T47D (cell line): ENCODE results near the gene RXRB.

Source experiments
- DNase-seq, 2 experiments: peaks; one replicate each; pipeline versions ENCODE4 v3.0.0 to v3.0.0-alpha.2; 2011 to 2012; ENCODE audit warnings: low read depth in 1 of 2, low spot score in 1 of 2
- JUND ChIP-seq: IDR thresholded peaks from 2 replicates; pipeline ENCODE4 v1.6.1; 2012; ENCODE audit warnings: low read depth
- in situ Hi-C: cut with HindIII; loops from 2 replicates; pipeline ENCODE4 v1.10.0; 2016; ENCODE audit warnings: low sequenced_read_pairs, low pct_unique_long_range_greater_than_20kb

Gene RXRB

DNA sequence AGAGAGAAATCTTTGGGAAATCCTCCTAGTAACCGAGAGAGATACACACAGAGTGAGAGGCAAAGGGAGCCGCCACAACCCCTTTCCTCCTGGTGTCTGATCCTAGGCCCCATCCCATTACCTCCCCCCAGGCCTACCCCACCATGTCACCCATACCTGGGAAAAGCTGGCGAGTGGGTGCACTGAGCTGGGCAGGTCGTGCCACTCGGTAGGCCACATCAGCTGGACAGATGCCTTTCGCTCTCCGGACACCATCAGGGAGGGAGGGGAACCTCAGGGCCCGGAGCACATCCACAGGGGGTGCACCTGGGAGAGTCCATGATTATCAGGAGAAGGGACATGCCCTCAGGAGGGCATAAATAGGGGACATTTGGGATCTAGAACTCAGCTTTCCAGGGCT, 11.3 kb downstream of the RXRB start:
- DNase-seq, result no peak
- in situ Hi-C loops, result no loop called here
- TF ChIP-seq JUND, result no peak

DNA sequence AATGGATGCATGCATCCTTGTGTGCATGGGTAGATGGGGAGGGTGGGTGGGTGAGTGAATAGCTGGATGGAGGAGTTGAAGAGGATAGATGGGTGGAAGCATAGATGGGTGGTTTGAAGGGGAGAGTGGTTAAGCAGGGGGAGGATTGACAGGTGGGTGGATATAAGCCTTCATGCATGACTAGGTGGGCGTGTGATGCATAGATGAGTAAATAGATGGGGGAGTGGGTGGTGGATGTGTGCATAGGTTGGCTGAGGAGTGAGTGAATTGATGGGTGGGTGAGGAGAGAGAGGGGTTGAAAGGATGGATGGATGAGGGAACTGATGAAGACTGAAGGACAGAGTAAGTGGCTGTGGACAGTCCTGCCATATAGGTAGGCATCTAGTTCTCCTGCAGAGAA, 12.7 kb downstream of the RXRB start:
- in situ Hi-C loops, result no loop called here
- no peak for TF ChIP-seq JUND
- no peak for DNase-seq

DNA sequence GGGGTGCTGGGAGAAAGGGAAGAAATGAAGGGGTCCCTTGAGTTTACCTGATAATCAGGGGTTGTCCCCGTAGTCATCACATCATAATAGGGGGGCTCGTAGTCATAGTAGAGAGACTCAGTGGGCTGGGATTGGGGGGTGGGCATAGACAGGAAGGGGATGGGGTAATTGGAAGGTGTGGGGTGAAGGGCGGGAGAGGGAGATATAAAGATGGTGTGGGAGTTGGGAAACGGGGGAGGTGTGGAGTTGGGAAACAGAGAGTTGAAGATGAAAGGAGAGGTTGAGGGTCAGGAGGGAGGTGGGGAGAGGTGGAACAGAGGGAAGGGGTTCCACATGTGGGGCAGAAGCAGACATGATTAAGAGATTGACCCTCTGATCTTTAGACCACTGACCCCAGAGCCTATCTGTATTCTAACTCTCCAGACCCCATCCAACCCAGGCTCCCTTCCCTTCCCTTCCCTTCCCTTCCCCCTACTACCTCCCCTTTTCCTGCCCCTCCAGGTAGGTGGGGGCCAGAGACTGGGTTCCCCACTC, 14.7 kb downstream of the RXRB start:
- no peak for TF ChIP-seq JUND
- DNase-seq, result no peak
- in situ Hi-C loops, result no loop called here

DNA sequence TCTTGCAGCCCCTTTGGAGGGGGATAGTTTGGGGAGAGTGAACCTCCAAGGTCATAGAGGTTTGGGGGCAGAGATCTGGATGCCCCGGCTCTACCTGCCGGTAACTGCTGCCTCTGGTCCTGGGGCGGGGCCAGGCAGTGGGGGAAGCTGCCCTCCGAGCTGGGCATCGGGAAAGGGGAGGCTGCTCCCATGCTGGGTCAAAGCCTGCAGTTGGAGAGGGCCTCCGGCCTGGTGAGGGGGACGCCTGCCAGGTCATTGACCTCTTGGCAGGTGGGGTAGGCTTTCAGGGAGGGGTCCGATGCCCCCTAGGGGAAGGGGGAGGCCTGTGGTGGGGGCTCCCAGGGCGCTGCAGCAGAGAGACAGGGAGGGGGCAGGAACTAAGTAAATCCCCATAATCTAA, 15.3 kb downstream of the RXRB start:
- in situ Hi-C loops, result no loop called here
- TF ChIP-seq JUND, result no peak
- DNase-seq, result no peak

DNA sequence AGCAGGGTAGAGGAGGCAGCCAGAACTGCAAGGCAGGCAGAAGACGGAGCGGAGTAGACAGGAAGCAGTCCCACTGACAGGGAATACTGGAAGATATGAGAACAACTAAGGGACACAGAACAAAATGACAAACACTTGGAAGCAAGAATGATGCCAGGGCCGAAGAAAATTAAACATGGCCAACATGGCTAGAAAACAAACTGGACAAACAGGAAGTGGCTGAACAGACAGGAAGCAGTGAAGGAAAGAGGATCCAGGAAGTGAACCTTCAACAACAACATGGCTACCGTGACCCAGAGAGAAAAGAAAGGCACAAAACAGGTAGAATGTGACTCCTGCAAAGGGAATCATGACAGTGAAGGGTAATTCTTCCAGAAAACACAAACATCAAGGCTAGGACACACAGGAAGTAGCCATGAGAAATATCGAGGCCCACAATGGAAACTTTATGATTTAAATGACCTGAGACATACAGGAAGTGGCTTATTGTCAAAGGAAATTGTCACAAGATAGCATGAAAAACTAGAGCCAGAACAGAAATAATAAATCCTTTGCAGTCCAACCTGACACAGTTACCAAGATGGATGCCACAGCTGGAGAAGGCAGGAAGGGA, 17.3 kb downstream of the RXRB start:
- no peak for DNase-seq

DNA sequence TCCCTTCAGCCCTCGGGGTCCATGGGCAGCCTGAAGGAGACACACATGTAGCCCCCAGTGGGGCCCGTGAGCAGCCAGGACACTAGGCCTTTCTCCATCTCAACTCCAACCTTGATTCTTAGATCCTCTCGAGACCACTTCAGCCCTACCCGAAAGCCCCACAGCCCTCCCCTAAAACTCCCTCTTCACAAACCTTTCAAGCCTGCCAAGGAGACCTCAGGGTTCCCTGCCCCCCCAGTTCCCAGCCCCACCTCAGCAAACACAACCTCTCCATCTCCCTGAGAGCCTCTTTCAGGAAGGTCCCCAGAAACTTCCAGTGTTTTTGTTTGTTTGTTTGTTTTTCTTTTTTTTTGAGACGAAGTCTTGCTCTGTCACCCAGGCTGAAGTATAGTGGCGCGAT, 19.3 kb downstream of the RXRB start:
- DNase-seq, result no peak
- in situ Hi-C loops, result no loop called here
- TF ChIP-seq JUND, result no peak

More for the DNA sequence above, 17.3 kb downstream of the RXRB start:
- in situ Hi-C loops, result no loop called here
- no peak for TF ChIP-seq JUND

DNA sequence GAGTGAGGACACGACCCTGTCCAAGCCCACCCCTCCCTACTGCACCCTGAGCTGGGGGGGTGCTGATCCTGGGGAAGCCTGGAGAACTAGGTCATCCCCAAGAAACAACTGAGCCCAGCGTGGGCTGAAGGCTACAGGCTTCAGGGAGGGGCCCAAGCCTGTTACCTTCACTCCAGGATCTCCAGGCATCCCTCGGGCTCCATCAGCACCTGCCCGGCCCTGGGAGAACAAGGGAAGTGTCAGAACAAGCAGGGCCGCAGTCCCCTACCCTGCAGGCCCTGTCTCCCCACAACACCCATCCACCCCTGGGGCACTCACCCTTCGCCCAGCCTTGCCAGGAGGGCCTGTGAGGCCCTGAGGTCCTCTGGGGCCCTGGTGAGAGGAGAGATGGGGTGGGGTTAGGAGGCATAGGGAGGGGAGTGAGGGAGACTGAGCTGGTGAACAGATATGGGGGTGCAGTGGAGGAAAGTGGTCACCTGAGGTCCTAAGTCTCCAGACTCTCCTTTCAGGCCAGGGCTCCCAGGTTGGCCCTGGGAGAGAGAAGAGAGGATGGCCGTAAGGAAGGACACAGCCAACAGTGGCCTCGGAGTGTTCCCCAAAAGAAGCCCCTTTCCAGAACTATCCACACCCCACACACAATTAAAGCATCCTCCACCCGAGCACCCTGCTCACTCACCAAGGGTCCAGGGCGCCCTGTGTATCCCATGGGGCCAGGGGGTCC, 21.6 kb downstream of the RXRB start:
- no peak for DNase-seq
- in situ Hi-C loops, result no loop called here
- TF ChIP-seq JUND, result no peak

DNA sequence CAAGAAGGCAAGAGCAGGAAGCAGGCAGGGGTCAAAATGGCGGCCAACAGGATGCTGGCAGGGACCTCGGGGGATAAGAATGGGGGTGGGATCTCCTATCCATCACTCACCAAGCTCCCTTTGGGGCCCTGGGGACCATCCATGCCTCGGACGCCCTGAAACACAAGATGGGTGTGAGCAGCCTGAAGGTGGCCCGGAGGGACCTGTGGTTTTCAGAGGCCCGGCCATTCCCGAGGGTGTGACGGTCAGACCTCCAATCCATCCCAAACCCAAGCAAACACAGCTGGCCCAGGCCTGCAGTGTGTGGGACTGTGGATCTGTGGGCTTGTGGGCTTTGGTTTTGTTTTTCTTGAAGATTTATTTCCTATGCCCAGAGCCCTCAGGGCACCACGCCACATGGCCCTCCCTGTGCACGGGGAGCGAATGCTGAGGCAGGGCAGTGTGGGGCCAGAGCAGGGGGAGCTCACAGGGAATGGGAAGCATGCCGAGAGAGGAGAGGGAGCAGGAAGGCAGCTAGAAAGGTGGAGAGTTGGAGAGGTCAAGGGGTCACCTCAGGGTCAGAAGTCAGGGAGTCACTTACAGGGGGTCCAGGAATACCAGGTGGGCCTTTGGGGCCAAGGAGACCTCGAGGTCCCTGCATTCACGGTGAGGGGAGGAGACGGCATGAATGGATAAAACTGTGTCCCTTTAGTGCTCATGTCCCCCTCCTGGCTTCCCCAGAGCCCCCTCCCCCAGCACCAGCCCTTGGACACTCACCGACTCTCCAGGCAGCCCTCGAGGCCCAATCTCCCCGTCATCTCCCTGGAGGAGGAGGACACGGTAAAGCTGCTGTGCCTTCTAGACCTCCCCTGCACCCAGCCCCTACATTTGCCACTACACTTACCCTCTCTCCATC, 22.7 kb downstream of the RXRB start:
- DNase-seq, result no peak
- TF ChIP-seq JUND, result no peak
- in situ Hi-C loops, result no loop called here

DNA sequence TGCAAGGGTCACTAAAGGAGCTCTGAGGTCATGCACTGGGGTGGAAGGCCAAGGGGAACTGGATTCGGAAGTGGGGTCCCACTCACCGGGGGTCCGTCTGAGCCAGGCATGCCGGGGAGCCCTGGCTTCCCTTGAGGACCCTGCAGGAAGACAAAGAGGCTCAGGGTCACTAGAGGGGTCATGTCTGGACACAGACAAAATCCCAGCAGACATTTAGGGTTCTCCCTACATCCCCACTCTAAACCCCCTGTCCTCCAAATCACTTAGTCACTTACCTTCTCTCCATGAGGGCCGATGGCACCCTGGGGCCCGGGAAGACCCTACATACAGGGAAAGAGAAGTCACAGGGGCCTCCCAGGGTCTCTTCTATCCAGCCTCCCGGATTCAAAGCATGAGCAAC, 23.6 kb downstream of the RXRB start:
- in situ Hi-C loops, result no loop called here

DNA sequence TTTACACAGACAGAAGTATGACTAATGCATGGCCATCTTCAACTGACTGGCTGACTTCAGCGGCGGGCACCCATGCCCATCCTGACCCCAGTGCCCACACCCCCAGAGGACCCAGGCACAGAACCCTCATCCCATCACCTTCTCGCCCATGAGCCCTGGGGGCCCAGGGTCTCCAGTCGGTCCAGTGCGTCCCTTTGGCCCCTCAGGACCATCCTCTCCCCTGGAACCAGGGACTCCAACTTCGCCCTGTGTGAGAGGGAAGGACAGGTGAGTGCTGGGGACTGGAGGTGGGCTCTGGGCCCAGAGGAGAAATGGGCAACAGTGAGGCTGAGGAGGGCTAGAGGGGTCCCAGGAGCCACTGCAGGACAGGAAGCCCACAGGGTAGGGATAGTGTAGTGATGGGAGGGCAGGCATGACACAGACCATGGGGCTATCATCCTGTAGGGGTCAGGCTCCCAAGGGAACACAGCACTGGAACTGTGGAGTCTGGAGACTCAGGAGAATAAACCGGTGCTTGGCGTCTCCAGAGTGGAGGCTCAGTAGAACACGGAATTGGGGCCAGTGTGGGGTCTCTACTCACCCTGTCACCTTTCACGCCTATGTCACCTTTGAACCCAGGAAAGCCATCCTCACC, 24.9 kb downstream of the RXRB start:
- TF ChIP-seq JUND, result no peak
- no peak for DNase-seq
- in situ Hi-C loops, result no loop called here

More for the DNA sequence above, 23.6 kb downstream of the RXRB start:
- no peak for DNase-seq
- no peak for TF ChIP-seq JUND

DNA sequence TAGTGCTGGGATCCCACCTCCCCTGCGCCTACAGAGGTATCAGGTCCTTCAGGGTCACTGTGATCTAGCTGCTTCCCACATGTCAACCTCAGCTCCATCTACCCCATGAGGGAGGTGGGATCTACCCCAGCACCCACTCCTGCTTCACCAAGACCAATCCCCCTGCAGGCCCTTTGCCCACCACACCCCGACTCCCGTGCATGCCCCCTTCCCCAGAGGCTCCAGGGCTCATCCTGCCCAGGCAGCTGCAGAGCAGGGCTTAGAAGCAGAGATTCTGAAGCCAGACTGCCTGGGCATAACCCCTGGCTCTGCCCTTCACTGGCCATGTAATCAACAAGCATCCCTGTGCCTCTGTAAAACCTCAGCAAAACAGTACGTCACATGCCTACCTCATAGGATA, 25.7 kb downstream of the RXRB start:
- no peak for TF ChIP-seq JUND
- DNase-seq, result no peak
- in situ Hi-C loops, result no loop called here

DNA sequence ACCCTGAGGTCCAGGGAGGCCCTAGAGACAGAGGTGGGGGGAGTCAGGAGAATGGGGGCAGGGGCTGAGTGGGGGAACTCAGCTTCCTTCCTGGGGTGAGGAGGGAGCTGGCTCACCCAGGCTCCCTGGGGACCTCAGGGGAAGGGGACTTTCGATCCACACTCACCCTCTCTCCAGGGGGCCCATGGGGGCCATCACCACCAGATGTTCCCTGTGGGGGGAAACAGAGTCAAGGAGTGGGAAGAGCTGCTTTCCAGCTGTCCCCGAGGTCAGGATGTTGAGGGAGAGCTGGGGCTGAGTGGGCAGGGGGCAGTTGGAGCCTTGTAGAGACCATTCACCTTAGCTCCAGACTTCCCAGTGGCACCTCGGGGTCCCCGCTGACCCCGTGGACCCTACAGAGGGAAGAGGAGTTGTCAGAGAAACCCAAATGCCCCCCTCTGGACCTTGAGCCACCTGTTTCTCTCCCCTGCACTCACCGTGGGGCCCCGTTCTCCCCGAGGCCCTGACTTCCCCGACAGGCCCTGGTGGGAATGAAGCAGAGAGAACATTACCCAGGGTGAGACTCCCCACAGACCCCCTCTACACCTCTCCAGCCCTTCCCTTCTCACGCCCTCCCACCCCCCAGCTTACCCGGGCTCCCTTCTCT, 26.8 kb downstream of the RXRB start:
- in situ Hi-C loops, result no loop called here
- TF ChIP-seq JUND, result no peak

More for the DNA sequence above, 26.8 kb downstream of the RXRB start:
- no peak for DNase-seq
